ENCODE results near the gene FAM83G.
A peak's percentile ranks its signal among the peaks of the same experiment; 100 is the strongest.

The FAM83G gene

GRCh38 chr17:19009970-19010369, 5.4 kb upstream of the FAM83G start:
- no peak for DNase-seq (ENCODE audit: low read depth)

- DNase-seq (ENCODE audit: low read depth) = no peak
These were observed 2.1 kb upstream of the FAM83G start for GRCh38 chr17:19006698-19007097.

GRCh38 chr17:19005789-19006430, 1.3 kb upstream of the FAM83G start:
- no peak for DNase-seq (ENCODE audit: low read depth)

GRCh38 chr17:19005137-19005773, 691 bp upstream of the FAM83G start:
- no peak for DNase-seq (ENCODE audit: low read depth)

GRCh38 chr17:19003543-19004420, 782 bp downstream of the FAM83G start:
- peak; percentile 38 for DNase-seq (ENCODE audit: low read depth)

GRCh38 chr17:19002805-19003542, 1.6 kb downstream of the FAM83G start:
- no peak for DNase-seq (ENCODE audit: low read depth)

GRCh38 chr17:19001907-19002590, 2.5 kb downstream of the FAM83G start:
- DNase-seq (ENCODE audit: low read depth) = no peak

GRCh38 chr17:19000531-19001325, 3.8 kb downstream of the FAM83G start:
- no peak for DNase-seq (ENCODE audit: low read depth)

- no peak for DNase-seq (ENCODE audit: low read depth)
These were observed 4.7 kb downstream of the FAM83G start for GRCh38 chr17:18999911-19000310.

- DNase-seq (ENCODE audit: low read depth) = no peak
These were observed 5.2 kb downstream of the FAM83G start for GRCh38 chr17:18999394-18999793.

- no peak for DNase-seq (ENCODE audit: low read depth)
These were observed 6.8 kb downstream of the FAM83G start for GRCh38 chr17:18997650-18998196.

- no peak for DNase-seq (ENCODE audit: low read depth)
These were observed 8.1 kb downstream of the FAM83G start for GRCh38 chr17:18996458-18996857.

- DNase-seq (ENCODE audit: low read depth) = no peak
These were observed 9.3 kb downstream of the FAM83G start for GRCh38 chr17:18995220-18995619.

GRCh38 chr17:18994631-18995030, 9.9 kb downstream of the FAM83G start:
- no peak for DNase-seq (ENCODE audit: low read depth)

- no peak for DNase-seq (ENCODE audit: low read depth)
These were observed 10.5 kb downstream of the FAM83G start for GRCh38 chr17:18993905-18994526.

GRCh38 chr17:18992454-18993130, 12.0 kb downstream of the FAM83G start:
- no peak for DNase-seq (ENCODE audit: low read depth)

- DNase-seq (ENCODE audit: low read depth) = no peak
These were observed 12.8 kb downstream of the FAM83G start for GRCh38 chr17:18991531-18992315.

GRCh38 chr17:18990331-18990730, 14.2 kb downstream of the FAM83G start:
- no peak for DNase-seq (ENCODE audit: low read depth)

Data from activated T-cell treated with anti-CD3 and anti-CD28 coated beads for 24 hours (primary cell).